ENCODE measurements around the gene ELL2.

The ELL2 gene

DNA sequence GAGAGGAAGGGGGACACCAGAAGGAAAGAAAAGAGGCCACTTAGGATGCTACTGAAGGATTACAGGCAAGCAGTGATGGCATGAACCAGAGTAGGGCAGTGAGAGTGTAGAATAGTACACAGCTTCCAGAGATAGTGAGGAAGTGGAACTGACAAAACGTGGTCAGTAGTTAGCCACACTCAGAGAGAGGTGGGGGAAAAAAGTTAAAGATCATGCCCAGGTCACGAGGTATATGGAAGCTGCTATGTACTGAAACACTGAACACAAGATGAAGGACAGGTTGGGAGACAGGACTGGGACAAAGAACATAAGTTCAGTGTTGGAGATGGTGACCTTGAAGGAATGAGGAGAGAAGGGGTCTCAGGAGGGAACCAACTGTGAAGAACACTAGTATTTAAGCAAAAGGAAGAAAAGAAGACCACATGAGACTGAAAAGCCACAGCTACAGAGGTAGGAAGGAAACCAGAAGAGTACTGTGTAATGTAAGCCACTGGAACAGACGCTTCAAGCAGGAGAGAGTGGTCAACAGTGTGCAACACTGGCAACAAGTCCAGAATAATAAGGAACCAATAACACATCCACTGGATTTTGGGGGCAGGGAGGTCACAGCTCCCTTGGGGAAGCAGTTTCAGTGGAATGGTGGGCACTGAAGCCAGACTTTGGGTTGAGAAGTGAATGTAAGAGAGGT lies 45.5 kb downstream of the ELL2 start:
- TF ChIP-seq, protein P1, sequence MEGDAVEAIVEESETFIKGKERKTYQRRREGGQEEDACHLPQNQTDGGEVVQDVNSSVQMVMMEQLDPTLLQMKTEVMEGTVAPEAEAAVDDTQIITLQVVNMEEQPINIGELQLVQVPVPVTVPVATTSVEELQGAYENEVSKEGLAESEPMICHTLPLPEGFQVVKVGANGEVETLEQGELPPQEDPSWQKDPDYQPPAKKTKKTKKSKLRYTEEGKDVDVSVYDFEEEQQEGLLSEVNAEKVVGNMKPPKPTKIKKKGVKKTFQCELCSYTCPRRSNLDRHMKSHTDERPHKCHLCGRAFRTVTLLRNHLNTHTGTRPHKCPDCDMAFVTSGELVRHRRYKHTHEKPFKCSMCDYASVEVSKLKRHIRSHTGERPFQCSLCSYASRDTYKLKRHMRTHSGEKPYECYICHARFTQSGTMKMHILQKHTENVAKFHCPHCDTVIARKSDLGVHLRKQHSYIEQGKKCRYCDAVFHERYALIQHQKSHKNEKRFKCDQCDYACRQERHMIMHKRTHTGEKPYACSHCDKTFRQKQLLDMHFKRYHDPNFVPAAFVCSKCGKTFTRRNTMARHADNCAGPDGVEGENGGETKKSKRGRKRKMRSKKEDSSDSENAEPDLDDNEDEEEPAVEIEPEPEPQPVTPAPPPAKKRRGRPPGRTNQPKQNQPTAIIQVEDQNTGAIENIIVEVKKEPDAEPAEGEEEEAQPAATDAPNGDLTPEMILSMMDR (IDR thresholded peaks at IDR 0.05; ENCODE audit: low read depth, low read length) = no peak
- H3K4me3 ChIP-seq (ENCODE audit: low read depth, low read length) = no peak overlapping the region

GRCh38 chr5:95913663-95914062 lies 48.0 kb downstream of the ELL2 start:
- no peak overlapping the region for H3K4me3 ChIP-seq (ENCODE audit: low read depth, low read length)
- TF ChIP-seq, protein P1 (IDR thresholded peaks at IDR 0.05; ENCODE audit: low read depth, low read length) = no peak

DNA sequence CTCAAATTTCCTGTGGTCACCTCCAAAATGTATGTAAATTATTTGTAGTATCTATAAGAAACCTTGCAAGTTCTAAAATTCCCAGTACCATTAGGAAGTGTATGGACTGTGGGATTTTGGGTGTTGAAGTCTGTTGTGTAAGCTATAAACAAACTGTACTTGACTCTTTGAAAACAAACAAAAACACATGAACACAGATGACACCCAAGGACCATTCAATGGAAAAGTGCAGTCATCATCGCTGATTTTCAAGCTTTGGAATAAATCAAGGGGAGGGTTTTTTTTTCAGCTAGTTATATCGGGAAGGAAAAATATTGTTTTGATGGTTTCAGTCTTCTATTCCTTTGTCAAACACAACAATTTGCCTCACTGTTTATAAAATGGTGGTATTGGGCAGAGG lies 49.6 kb downstream of the ELL2 start:
- H3K4me3 ChIP-seq (ENCODE audit: low read depth, low read length) = no peak overlapping the region
- TF ChIP-seq, protein P1 (IDR thresholded peaks at IDR 0.05; ENCODE audit: low read depth, low read length) = no peak

- TF ChIP-seq, protein P1 (IDR thresholded peaks at IDR 0.05; ENCODE audit: low read depth, low read length) = no peak
- H3K4me3 ChIP-seq (ENCODE audit: low read depth, low read length) = no peak overlapping the region
Observed at GRCh38 chr5:95910521-95910920, 51.1 kb downstream of the ELL2 start.

DNA sequence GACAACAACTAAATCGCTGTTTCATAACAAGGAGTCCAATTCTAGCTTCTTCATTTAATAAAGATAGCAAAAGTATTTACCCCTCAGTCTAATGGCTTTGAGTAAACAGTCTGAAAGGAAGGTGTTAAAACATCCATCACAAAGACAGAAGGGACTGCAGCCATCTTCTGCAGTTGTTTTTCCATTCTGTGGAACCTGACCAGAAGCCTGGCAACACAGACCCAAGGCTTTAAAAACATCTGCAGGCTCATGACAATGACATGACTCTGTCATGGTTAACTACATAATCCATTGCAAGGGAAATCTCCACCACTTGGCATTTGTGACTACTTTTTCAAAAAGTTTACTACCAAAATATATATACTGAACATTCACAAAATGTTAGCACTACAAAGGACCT lies 51.9 kb downstream of the ELL2 start:
- TF ChIP-seq, protein P1 (IDR thresholded peaks at IDR 0.05; ENCODE audit: low read depth, low read length) = no peak
- no peak overlapping the region for H3K4me3 ChIP-seq (ENCODE audit: low read depth, low read length)

GRCh38 chr5:95908799-95909198 lies 52.9 kb downstream of the ELL2 start:
- TF ChIP-seq, protein P1 (IDR thresholded peaks at IDR 0.05; ENCODE audit: low read depth, low read length) = no peak
- H3K4me3 ChIP-seq (ENCODE audit: low read depth, low read length) = no peak overlapping the region

- H3K4me3 ChIP-seq (ENCODE audit: low read depth, low read length) = no peak overlapping the region
- TF ChIP-seq, protein P1 (IDR thresholded peaks at IDR 0.05; ENCODE audit: low read depth, low read length) = no peak
Observed at GRCh38 chr5:95907740-95908706, 53.6 kb downstream of the ELL2 start.

All from WI38 (cell line).